IMR-90 (cell line): ENCODE data around the gene IARS2. TPM values are rescaled to one million over a fixed set of nuclear protein-coding genes. Genes with fewer than 3 reads are reported as not detected.

Experiments used
- ATAC-seq: fragments of 200-7000 bp; cut with Tn5 transposase; 2 replicates; pipeline ENCODE4 v1.9.1; 2020; ENCODE audit warnings: low read depth, mild to moderate bottlenecking, moderate library complexity
- BruUV-seq: library from RNA; stranded (reverse); fragments of 400-500 nt; replicated peaks from 2 replicates; lab custom pipeline; 2021; lab: Mats Ljungman, UMichigan
- CTCF ChIA-PET: fragments of 300-600 bp; formaldehyde crosslinking; extraction: SDS; loops from one replicate; lab custom pipeline; 2021; ENCODE audit warnings: antibody characterized with exemption; lab: Yijun Ruan, JAX
- POLR2A ChIA-PET: fragments of 300-600 bp; sonication (Branson Sonifier 250); formaldehyde crosslinking; loops from one replicate; lab custom pipeline; 2022; ENCODE audit warnings: antibody characterized with exemption; ENCODE audit not compliant: unreplicated experiment; lab: Charles Lee
- DNase-seq: peaks from one replicate; pipeline ENCODE4 v3.0.0; 2013
- H2AFZ ChIP-seq: replicated peaks from 2 replicates; pipeline ENCODE3; 2013; ENCODE audit warnings: low read length, mild to moderate bottlenecking; ENCODE audit not compliant: poor library complexity
- H2AK5ac ChIP-seq: 2 replicates; pipeline ENCODE4 v1.6.1; 2013; ENCODE audit warnings: low read depth, low read length, inconsistent platforms
- H2AK9ac ChIP-seq: replicated peaks from 2 replicates; pipeline ENCODE3; 2013; ENCODE audit warnings: mild to moderate bottlenecking, low read depth, low read length, moderate library complexity; ENCODE audit not compliant: poor library complexity
- H2BK120ac ChIP-seq: 2 replicates; pipeline ENCODE4 v1.6.1; 2013; ENCODE audit warnings: low read depth, low read length, inconsistent platforms
- H2BK15ac ChIP-seq: 3 replicates; pipeline ENCODE4 v1.6.1; 2013; ENCODE audit warnings: low read depth, low read length, inconsistent platforms
- H2BK20ac ChIP-seq: 2 replicates; pipeline ENCODE4 v1.6.1; 2013; ENCODE audit warnings: low read depth, mild to moderate bottlenecking, inconsistent platforms, low read length, moderate library complexity
- H2BK5ac ChIP-seq: 2 replicates; pipeline ENCODE4 v1.6.1; 2013; ENCODE audit warnings: mild to moderate bottlenecking, low read depth, low read length, inconsistent platforms; ENCODE audit not compliant: poor library complexity, severe bottlenecking
- H3K14ac ChIP-seq: replicated peaks from 2 replicates; pipeline ENCODE4 v1.6.1; 2013; ENCODE audit warnings: low read depth, low read length, inconsistent platforms
- H3K18ac ChIP-seq: 2 replicates; pipeline ENCODE4 v1.6.1; 2013; ENCODE audit warnings: low read depth, low read length, control low read depth
- H3K23ac ChIP-seq: 2 replicates; pipeline ENCODE4 v1.6.1; 2013; ENCODE audit warnings: low read depth, low read length, inconsistent platforms
- H3K27ac ChIP-seq: 2 replicates; pipeline ENCODE4 v1.5.1; 2013; ENCODE audit warnings: mild to moderate bottlenecking, control low read depth, low read length; ENCODE audit not compliant: insufficient read depth
- H3K27me3 ChIP-seq: 2 replicates; pipeline ENCODE4 v1.6.1; 2013; ENCODE audit warnings: low read length; ENCODE audit not compliant: control insufficient read depth, insufficient read depth
- H3K36me3 ChIP-seq: 2 replicates; pipeline ENCODE4 v1.6.1; 2013; ENCODE audit warnings: low read length, mixed read lengths; ENCODE audit not compliant: control insufficient read depth, insufficient read depth
- H3K4ac ChIP-seq: 2 replicates; pipeline ENCODE4 v1.6.1; 2013; ENCODE audit warnings: low read depth, low read length, inconsistent platforms
- H3K4me1 ChIP-seq: 2 replicates; pipeline ENCODE4 v1.6.1; 2013; ENCODE audit warnings: low read length, mixed read lengths; ENCODE audit not compliant: control insufficient read depth, insufficient read depth
- H3K4me2 ChIP-seq: 2 replicates; pipeline ENCODE4 v1.6.1; 2013; ENCODE audit warnings: low read depth, mild to moderate bottlenecking, control low read depth, low read length, moderate library complexity
- H3K4me3 ChIP-seq: 2 replicates; pipeline ENCODE4 v1.5.1; 2013; ENCODE audit warnings: low read depth, mild to moderate bottlenecking, control low read depth, low read length, moderate library complexity; ENCODE audit not compliant: insufficient read depth
- H3K56ac ChIP-seq: 2 replicates; pipeline ENCODE4 v1.6.1; 2013; ENCODE audit warnings: low read length, inconsistent platforms; ENCODE audit not compliant: insufficient read depth; ENCODE audit errors: extremely low read depth
- H3K79me1 ChIP-seq, 2 experiments: 2 replicates each; pipeline ENCODE4 v1.6.1; 2013; ENCODE audit warnings: low read length in 2 of 2, inconsistent platforms in 1 of 2, low read depth in 1 of 2
- H3K9ac ChIP-seq: 2 replicates; pipeline ENCODE4 v1.6.1; 2013; ENCODE audit warnings: low read depth, low read length, control low read depth
- H3K9me1 ChIP-seq: 2 replicates; pipeline ENCODE4 v1.6.1; 2013; ENCODE audit warnings: low read length, inconsistent platforms; ENCODE audit not compliant: insufficient read depth
- H3K9me3 ChIP-seq: 2 replicates; pipeline ENCODE4 v1.6.1; 2013; ENCODE audit warnings: low read length; ENCODE audit not compliant: control insufficient read depth, insufficient read depth
- H4K20me1 ChIP-seq: 2 replicates; pipeline ENCODE4 v1.6.1; 2013; ENCODE audit warnings: low read length, inconsistent platforms; ENCODE audit not compliant: insufficient read depth
- H4K5ac ChIP-seq: 2 replicates; pipeline ENCODE4 v1.6.1; 2013; ENCODE audit warnings: mild to moderate bottlenecking, low read depth, low read length, control low read depth
- H4K8ac ChIP-seq, 2 experiments: 2 replicates each; pipeline ENCODE4 v1.6.1; 2013; ENCODE audit warnings: low read depth in 2 of 2, low read length in 2 of 2, control low read depth in 1 of 2, inconsistent platforms in 1 of 2
- H4K91ac ChIP-seq: 2 replicates; pipeline ENCODE4 v1.6.1; 2013; ENCODE audit warnings: low read depth, low read length, inconsistent platforms; ENCODE audit not compliant: insufficient read depth
- BHLHE40 ChIP-seq: fragments of 150-350 bp; IDR thresholded peaks from 2 replicates; pipeline ENCODE4 v1.6.1; 2016; ENCODE audit warnings: mild to moderate bottlenecking, low read depth, low read length
- CHD1 ChIP-seq: IDR thresholded peaks from 2 replicates; pipeline ENCODE4 v1.6.1; 2012; ENCODE audit warnings: low read depth, low read length, improper control_type of control experiment
- MAFK ChIP-seq: IDR thresholded peaks from 2 replicates; pipeline ENCODE4 v1.6.1; 2012; ENCODE audit warnings: low read depth, low read length, improper control_type of control experiment
- MAZ ChIP-seq: IDR thresholded peaks from 2 replicates; pipeline ENCODE4 v1.6.1; 2012; ENCODE audit warnings: low read depth, mild to moderate bottlenecking, low read length, improper control_type of control experiment, moderate library complexity, borderline replicate concordance
- POLR2A ChIP-seq: IDR thresholded peaks from 2 replicates; pipeline ENCODE4 v1.6.1; 2012; ENCODE audit warnings: mild to moderate bottlenecking, low read depth, low read length
- RAD21 ChIP-seq: IDR thresholded peaks from 2 replicates; pipeline ENCODE4 v1.6.1; 2012; ENCODE audit warnings: low read length, improper control_type of control experiment
- RCOR1 ChIP-seq: IDR thresholded peaks from 2 replicates; pipeline ENCODE4 v1.6.1; 2012; ENCODE audit warnings: mild to moderate bottlenecking, low read length, improper control_type of control experiment; ENCODE audit not compliant: insufficient replicate concordance
- RFX5 ChIP-seq: IDR thresholded peaks from 2 replicates; pipeline ENCODE4 v1.8.0; 2012; ENCODE audit warnings: low read depth, mild to moderate bottlenecking, low read length, moderate library complexity
- WGBS, 2 experiments: methylation state at CpG; one replicate each; pipeline versions ENCODE4 v1.1.5 to v1.1.7; 2013; ENCODE audit warnings: missing lambda C conversion rate in 2 of 2; ENCODE audit not compliant: insufficient read length in 1 of 2; ENCODE audit errors: extremely low coverage in 2 of 2; 5-methylcytosine and 5-hydroxymethylcytosine counted together
- dilution Hi-C: fragments of 300-500 bp; cut with HindIII; formaldehyde crosslinking; loops from one replicate; pipeline ENCODE4 v1.14.3; 2018; ENCODE audit warnings: low sequenced_read_pairs; ENCODE audit not compliant: unreplicated experiment
- in situ Hi-C: fragments of 300-500 bp; cut with MboI; formaldehyde crosslinking; loops from 3 replicates; pipeline ENCODE4 v1.14.3; 2019; ENCODE audit warnings: low sequenced_read_pairs, inconsistent platforms, mixed read lengths
- intact Hi-C: fragments of 100-400 bp; cut with micrococcal nuclease; formaldehyde crosslinking; loops from 2 replicates; pipeline ENCODE4 v1.10.0; 2022
- polyA plus RNA-seq, 3 experiments: library from polyadenylated mRNA; depleted of rRNA; stranded (reverse); fragments of >200 nt; gene quantifications; 2 replicates each; pipeline ENCODE4 v1.2.3, GENCODE V29; 2012; ENCODE audit warnings: low replicate concordance in 1 of 3
- total RNA-seq: library from RNA; depleted of rRNA; stranded (reverse); fragments of >200 nt; gene quantifications from 2 replicates; pipeline ENCODE4 v1.2.3, GENCODE V29; 2012

The IARS2 gene
- total and polyA plus RNA-seq, 2 of the 4 experiments (the other 2 are of a cell fraction) = 34.8 to 77.4 TPM

DNA sequence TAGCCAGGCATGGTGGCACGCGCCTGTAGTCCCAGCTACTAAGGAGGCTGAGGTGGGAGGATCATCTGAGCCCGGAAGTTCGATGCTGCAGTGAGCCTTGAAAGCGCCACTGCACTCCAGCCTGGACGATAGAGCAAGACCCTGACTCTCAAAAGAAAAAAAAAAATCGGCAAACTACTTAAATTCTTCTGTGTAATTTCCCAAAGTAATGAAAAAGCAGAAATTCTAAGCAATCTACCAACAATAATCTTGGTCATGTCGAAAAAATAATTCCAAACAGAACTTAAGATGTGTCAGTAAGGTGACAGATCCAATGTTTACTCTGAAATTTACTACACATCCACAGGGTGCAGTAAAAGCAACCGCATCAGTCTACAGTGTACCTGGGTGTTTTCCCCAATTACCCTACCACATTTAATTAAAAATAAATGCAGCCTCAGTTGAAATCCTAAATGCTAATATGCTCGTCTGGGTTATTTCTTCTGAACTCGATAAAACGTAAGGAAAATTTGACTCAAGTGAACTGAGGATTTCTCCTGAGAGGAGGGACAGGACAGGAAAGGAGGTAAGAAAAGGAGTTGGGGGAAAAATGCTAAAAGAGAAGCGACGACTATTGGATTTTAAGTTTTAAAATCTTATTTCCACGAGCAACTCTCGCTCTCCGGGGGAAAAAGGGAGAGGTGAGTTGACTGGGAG, 48.4 kb upstream of the IARS2 start:
- Histone ChIP-seq H2AFZ (peak overlapping the region; percentile 97), H3K9ac (peak overlapping the region; percentile 92), H3K4ac (peak overlapping the region; percentile 98), H3K14ac (peak overlapping the region; percentile 96; the same call in 1 of the 2 replicates), H3K4me2 (peak overlapping the region; percentile 95), H3K23ac (peak overlapping the region; percentile 95), H3K4me1 (0 out of 2 replicates have a peak, but pooled peaks cover 3% of the 10 kb centered on the region), H3K79me1 (peaks cover 5 to 24% of the 10 kb centered on the region in 2 experiments; a peak in 2 of 4 replicates), H3K9me1 (peaks cover 2% of the 10 kb centered on the region; the same call in 1 of the 2 replicates), H3K56ac (peak overlapping the region; percentile 79; the same call in 1 of the 2 replicates), H3K4me3 (peak overlapping the region; percentile 85), H4K91ac (peak overlapping the region; percentile 95; the same call in 1 of the 2 replicates), H3K9me3 (no peaks in the 10 kb centered on the region), H3K27ac (peak overlapping the region; percentile 91; the same call in 1 of the 2 replicates), H3K36me3 (no peaks in the 10 kb centered on the region), H2BK5ac (peak overlapping the region; percentile 82), H2AK9ac (peak overlapping the region; percentile 95), H3K18ac (no peak overlapping the region; the same call in 1 of the 2 replicates), H4K20me1 (peaks cover 7% of the 10 kb centered on the region; the same call in 1 of the 2 replicates), H3K27me3 (no peaks in the 10 kb centered on the region), H4K8ac (peak overlapping the region; percentile 64 to 94), H2BK120ac (no peak overlapping the region), H4K5ac (no peak overlapping the region), H2BK20ac (no peak overlapping the region), H2AK5ac (no peak overlapping the region), H2BK15ac (no peak overlapping the region)
- intact Hi-C loops = loop anchor here (2.0 kb wide), 1 partner anchor 23 kb away; no protein-coding TSS in a partner anchor
- no TSS peak for BruUV-seq
- dilution Hi-C loops = no loop called here
- DNase-seq (no peak), ATAC-seq (no peak)
- POLR2A ChIA-PET = no interaction called here
- TF ChIP-seq CHD1 = no peak
- TF ChIP-seq POLR2A = no peak
- TF ChIP-seq RCOR1 = no peak
- TF ChIP-seq RFX5 = no peak
- no peak for TF ChIP-seq MAFK
- no peak for TF ChIP-seq RAD21
- TF ChIP-seq BHLHE40 = no peak
- TF ChIP-seq MAZ = no peak
- 0% methylated on average over 3 of the region's 17 CpGs; no CpG with 5 or more reads in 1 of the 2 experiments for WGBS, 2 experiments
- in situ Hi-C loops = no loop called here
- CTCF ChIA-PET = interaction anchor here (0.6 kb wide), 2 partner anchors 67 to 91 kb away, joined by 3 read pairs; no protein-coding TSS in a partner anchor
